Left ventricle myocardium inferior (tissue), 1 donor: ENCODE data around the gene RUNX2. TPM values are rescaled to one million over a fixed set of nuclear protein-coding genes. Genes with fewer than 3 reads are reported as not detected.

Source experiments
- DNase-seq: peaks from one replicate; pipeline ENCODE4 v3.0.0-alpha.2; 2020
- H3K27ac ChIP-seq: fragments of 200-600 bp; replicated peaks from 2 replicates; pipeline ENCODE4 v1.8.0; 2021
- H3K27me3 ChIP-seq: fragments of 200-600 bp; 2 replicates; pipeline ENCODE4 v1.8.0; 2021; ENCODE audit warnings: low read depth
- H3K36me3 ChIP-seq: fragments of 200-600 bp; 2 replicates; pipeline ENCODE4 v1.8.0; 2021
- H3K4me1 ChIP-seq: fragments of 200-600 bp; 2 replicates; pipeline ENCODE4 v1.8.0; 2021
- H3K4me3 ChIP-seq: fragments of 200-600 bp; 2 replicates; pipeline ENCODE4 v1.8.0; 2021; ENCODE audit warnings: mild to moderate bottlenecking, moderate library complexity
- H3K9me3 ChIP-seq: fragments of 200-600 bp; replicated peaks from 2 replicates; pipeline ENCODE4 v1.8.0; 2021
- CTCF ChIP-seq: fragments of 200-600 bp; IDR thresholded peaks from 2 replicates; pipeline ENCODE4 v1.8.0; 2021; ENCODE audit warnings: antibody characterized with exemption, mild to moderate bottlenecking, borderline replicate concordance
- intact Hi-C: fragments of 100-400 bp; cut with micrococcal nuclease; formaldehyde crosslinking; loops from one replicate; pipeline ENCODE4 v1.11.0; 2022
- total RNA-seq: library from RNA; stranded (reverse); fragmentation: NEBNext Ultra II Directional; extraction: Animal tissue kit (Norgen Biotek cat#: 25700); gene quantifications from one replicate; pipeline ENCODE4 v1.2.1, GENCODE V29; 2021
- donor health status: DM: no; HTN: yes; CAD: no; lungs with severe emphysema.

The RUNX2 gene
- total RNA-seq, 1 donor from 2014 or later = 0.38 TPM

- Histone ChIP-seq H3K4me3 (peak overlapping the region; percentile 75), H3K27ac (peak overlapping the region; percentile 43), H3K9me3 (no peaks in the 10 kb centered on the region), H3K36me3 (no peaks in the 10 kb centered on the region), H3K4me1 (peaks cover 45% of the 10 kb centered on the region), H3K27me3 (peaks cover 60% of the 10 kb centered on the region)
- no peak for TF ChIP-seq CTCF
- peak; percentile 30 for DNase-seq
- intact Hi-C loops = no loop called here
These were observed 95.1 kb downstream of the RUNX2 start for GRCh38 chr6:45423111-45423823.

- peak overlapping the region; percentile 43 for H3K27ac ChIP-seq
- peaks cover 54% of the 10 kb centered on the region for H3K27me3 ChIP-seq
- intact Hi-C loops = no loop called here
- peak overlapping the region; percentile 75 for H3K4me3 ChIP-seq
- H3K9me3 ChIP-seq = no peaks in the 10 kb centered on the region
- peaks cover 45% of the 10 kb centered on the region for H3K4me1 ChIP-seq
- no peak for TF ChIP-seq CTCF
- H3K36me3 ChIP-seq = no peaks in the 10 kb centered on the region
- DNase-seq = peak; percentile 22
These were observed 95.8 kb downstream of the RUNX2 start for GRCh38 chr6:45423824-45424450.

- DNase-seq = no peak
- intact Hi-C loops = no loop called here
- Histone ChIP-seq H3K36me3 (no peaks in the 10 kb centered on the region), H3K9me3 (no peaks in the 10 kb centered on the region), H3K4me1 (peaks cover 42% of the 10 kb centered on the region), H3K4me3 (peak overlapping the region; percentile 75), H3K27me3 (peaks cover 49% of the 10 kb centered on the region), H3K27ac (no peak overlapping the region)
- no peak for TF ChIP-seq CTCF
These were observed 96.3 kb downstream of the RUNX2 start for GRCh38 chr6:45424451-45424861.

- intact Hi-C loops = no loop called here
- H3K27ac ChIP-seq = no peak overlapping the region
These were observed 98.1 kb downstream of the RUNX2 start for GRCh38 chr6:45426251-45426650.

GRCh38 chr6:45427726-45428125 is 99.6 kb downstream of the RUNX2 start:
- Histone ChIP-seq H3K4me1 (peaks cover 11% of the 10 kb centered on the region), H3K27ac (no peak overlapping the region), H3K9me3 (no peaks in the 10 kb centered on the region), H3K36me3 (no peaks in the 10 kb centered on the region), H3K27me3 (peaks cover 18% of the 10 kb centered on the region), H3K4me3 (no peak overlapping the region)
- intact Hi-C loops = no loop called here
- DNase-seq = no peak
- TF ChIP-seq CTCF = no peak

More at GRCh38 chr6:45426251-45426650, 98.1 kb downstream of the RUNX2 start:
- Histone ChIP-seq H3K27me3 (peaks cover 31% of the 10 kb centered on the region), H3K4me3 (no peak overlapping the region), H3K4me1 (peaks cover 24% of the 10 kb centered on the region), H3K9me3 (no peaks in the 10 kb centered on the region), H3K36me3 (no peaks in the 10 kb centered on the region)
- DNase-seq = no peak
- TF ChIP-seq CTCF = no peak
